ENCODE results near the gene CLTCL1.

DNA sequence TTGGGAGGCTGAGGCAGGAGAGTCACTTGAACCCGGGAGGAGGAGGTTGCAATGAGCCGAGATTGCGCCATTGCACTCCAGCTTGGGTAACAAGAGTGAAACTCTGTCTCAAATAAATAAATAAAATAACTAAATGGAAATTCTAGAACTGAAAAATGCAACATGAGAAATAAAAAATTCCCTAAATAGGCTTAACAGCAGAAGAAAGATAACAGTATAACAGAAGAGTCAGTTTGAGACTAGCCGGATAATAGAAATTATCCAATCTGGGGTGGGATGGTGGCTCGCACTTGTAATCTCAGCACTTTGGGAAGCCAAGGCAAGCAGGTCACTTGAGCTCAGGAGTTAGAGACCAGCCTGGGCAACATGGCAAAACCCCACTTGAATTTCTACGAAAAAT, 127.1 kb downstream of the CLTCL1 start:
- TF ChIP-seq, protein P1, sequence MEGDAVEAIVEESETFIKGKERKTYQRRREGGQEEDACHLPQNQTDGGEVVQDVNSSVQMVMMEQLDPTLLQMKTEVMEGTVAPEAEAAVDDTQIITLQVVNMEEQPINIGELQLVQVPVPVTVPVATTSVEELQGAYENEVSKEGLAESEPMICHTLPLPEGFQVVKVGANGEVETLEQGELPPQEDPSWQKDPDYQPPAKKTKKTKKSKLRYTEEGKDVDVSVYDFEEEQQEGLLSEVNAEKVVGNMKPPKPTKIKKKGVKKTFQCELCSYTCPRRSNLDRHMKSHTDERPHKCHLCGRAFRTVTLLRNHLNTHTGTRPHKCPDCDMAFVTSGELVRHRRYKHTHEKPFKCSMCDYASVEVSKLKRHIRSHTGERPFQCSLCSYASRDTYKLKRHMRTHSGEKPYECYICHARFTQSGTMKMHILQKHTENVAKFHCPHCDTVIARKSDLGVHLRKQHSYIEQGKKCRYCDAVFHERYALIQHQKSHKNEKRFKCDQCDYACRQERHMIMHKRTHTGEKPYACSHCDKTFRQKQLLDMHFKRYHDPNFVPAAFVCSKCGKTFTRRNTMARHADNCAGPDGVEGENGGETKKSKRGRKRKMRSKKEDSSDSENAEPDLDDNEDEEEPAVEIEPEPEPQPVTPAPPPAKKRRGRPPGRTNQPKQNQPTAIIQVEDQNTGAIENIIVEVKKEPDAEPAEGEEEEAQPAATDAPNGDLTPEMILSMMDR (IDR thresholded peaks at IDR 0.05), result no peak
- no peak for TF ChIP-seq POLR2A (IDR thresholded peaks at IDR 0.05)
